Large intestine (tissue), 3 donors: ENCODE measurements around the gene MMP24. TPM values are rescaled to one million over a fixed set of nuclear protein-coding genes. Genes with fewer than 3 reads are reported as not detected.

Experiments
- DNase-seq, 2 donors: peaks; one replicate each; pipeline versions ENCODE4 v3.0.0 to v3.0.0-alpha.2; 2013
- H3K27ac ChIP-seq: one replicate; pipeline ENCODE4 v1.5.1; 2013; ENCODE audit warnings: low read length
- H3K27me3 ChIP-seq: 2 replicates; pipeline ENCODE4 v1.6.1; 2013; ENCODE audit warnings: low read length; ENCODE audit not compliant: control insufficient read depth, insufficient read depth
- H3K36me3 ChIP-seq: 2 replicates; pipeline ENCODE4 v1.6.1; 2013; ENCODE audit warnings: low read length; ENCODE audit not compliant: control insufficient read depth, insufficient read depth
- H3K4me1 ChIP-seq: one replicate; pipeline ENCODE4 v1.6.1; 2013; ENCODE audit warnings: low read length; ENCODE audit not compliant: control insufficient read depth, insufficient read depth
- H3K4me3 ChIP-seq: one replicate; pipeline ENCODE4 v1.5.1; 2013; ENCODE audit warnings: low read length
- H3K9me3 ChIP-seq: one replicate; pipeline ENCODE4 v1.6.1; 2013; ENCODE audit warnings: mild to moderate bottlenecking, low read depth, low read length, moderate library complexity; ENCODE audit not compliant: control insufficient read depth
- WGBS: methylation state at CpG from one replicate; pipeline ENCODE4 v1.1.5; 2013; ENCODE audit warnings: low lambda C conversion rate; ENCODE audit not compliant: insufficient coverage; 5-methylcytosine and 5-hydroxymethylcytosine counted together
- polyA plus RNA-seq: library from polyadenylated mRNA; unstranded; fragments of 120-200 nt; gene quantifications from one replicate; pipeline ENCODE4 v1.2.1, GENCODE V29; 2013

The MMP24 gene
- polyA plus RNA-seq, 1 donor, result 3.9 TPM

GRCh38 chr20:35295058-35295457, 68.6 kb downstream of the MMP24 start:
- Histone ChIP-seq H3K4me1 (peaks cover 3% of the 10 kb centered on the region), H3K9me3 (no peaks in the 10 kb centered on the region), H3K4me3 (no peak overlapping the region), H3K27me3 (no peaks in the 10 kb centered on the region), H3K27ac (no peak overlapping the region), H3K36me3 (no peaks in the 10 kb centered on the region)
- no CpG with 5 or more reads among the region's 8 CpGs for WGBS
- no peak for DNase-seq

GRCh38 chr20:35295674-35296073, 69.2 kb downstream of the MMP24 start:
- no peaks in the 10 kb centered on the region for H3K27me3 ChIP-seq
- no peak overlapping the region for H3K27ac ChIP-seq
- WGBS, result 100% methylated on average over 1 of the region's 8 CpGs
- H3K9me3 ChIP-seq, result no peaks in the 10 kb centered on the region
- H3K4me3 ChIP-seq, result no peak overlapping the region
- peaks cover 3% of the 10 kb centered on the region for H3K4me1 ChIP-seq
- DNase-seq, result no peak
- H3K36me3 ChIP-seq, result no peaks in the 10 kb centered on the region

- Histone ChIP-seq H3K4me1 (peaks cover 3% of the 10 kb centered on the region), H3K4me3 (no peak overlapping the region), H3K36me3 (no peaks in the 10 kb centered on the region), H3K27me3 (no peaks in the 10 kb centered on the region), H3K27ac (no peak overlapping the region), H3K9me3 (no peaks in the 10 kb centered on the region)
- no peak for DNase-seq
- WGBS, result no CpG with 5 or more reads among the region's 9 CpGs
Measured at GRCh38 chr20:35296101-35296554, 69.6 kb downstream of the MMP24 start.

GRCh38 chr20:35297155-35297554, 70.7 kb downstream of the MMP24 start:
- no CpG with 5 or more reads among the region's 8 CpGs for WGBS
- Histone ChIP-seq H3K9me3 (no peaks in the 10 kb centered on the region), H3K27me3 (no peaks in the 10 kb centered on the region), H3K4me1 (peaks cover 3% of the 10 kb centered on the region), H3K36me3 (no peaks in the 10 kb centered on the region), H3K27ac (no peak overlapping the region), H3K4me3 (no peak overlapping the region)
- DNase-seq, result no peak

- WGBS, result no CpG with 5 or more reads among the region's 14 CpGs
- Histone ChIP-seq H3K36me3 (no peaks in the 10 kb centered on the region), H3K4me3 (no peak overlapping the region), H3K27ac (no peak overlapping the region), H3K9me3 (no peaks in the 10 kb centered on the region), H3K4me1 (peaks cover 3% of the 10 kb centered on the region), H3K27me3 (no peaks in the 10 kb centered on the region)
- no peak for DNase-seq
Measured at GRCh38 chr20:35297740-35298139, 71.2 kb downstream of the MMP24 start.

- WGBS, result no CpG with 5 or more reads among the region's 5 CpGs
- H3K27ac ChIP-seq, result no peak overlapping the region
- no peaks in the 10 kb centered on the region for H3K36me3 ChIP-seq
- no peak overlapping the region for H3K4me3 ChIP-seq
- H3K27me3 ChIP-seq, result no peaks in the 10 kb centered on the region
- H3K4me1 ChIP-seq, result peaks cover 3% of the 10 kb centered on the region
- H3K9me3 ChIP-seq, result no peaks in the 10 kb centered on the region
- DNase-seq, result no peak
Measured at GRCh38 chr20:35298264-35298663, 71.8 kb downstream of the MMP24 start.

GRCh38 chr20:35299780-35300179, 73.3 kb downstream of the MMP24 start:
- peaks cover 10% of the 10 kb centered on the region for H3K4me1 ChIP-seq
- no peak overlapping the region for H3K4me3 ChIP-seq
- no peak for DNase-seq
- no peaks in the 10 kb centered on the region for H3K36me3 ChIP-seq
- 100% methylated on average over 1 of the region's 4 CpGs for WGBS
- H3K9me3 ChIP-seq, result no peaks in the 10 kb centered on the region
- H3K27me3 ChIP-seq, result no peaks in the 10 kb centered on the region
- no peak overlapping the region for H3K27ac ChIP-seq

- DNase-seq, result no peak
- H3K27me3 ChIP-seq, result no peaks in the 10 kb centered on the region
- H3K9me3 ChIP-seq, result no peaks in the 10 kb centered on the region
- no peak overlapping the region for H3K4me3 ChIP-seq
- no peak overlapping the region for H3K27ac ChIP-seq
- H3K4me1 ChIP-seq, result peaks cover 18% of the 10 kb centered on the region
- no CpG with 5 or more reads among the region's 4 CpGs for WGBS
- no peaks in the 10 kb centered on the region for H3K36me3 ChIP-seq
Measured at GRCh38 chr20:35300469-35301262, 74.2 kb downstream of the MMP24 start.

- no peaks in the 10 kb centered on the region for H3K36me3 ChIP-seq
- no peak overlapping the region for H3K27ac ChIP-seq
- no peak for DNase-seq
- 100% methylated on average over 1 of the region's 2 CpGs for WGBS
- H3K4me3 ChIP-seq, result no peak overlapping the region
- no peaks in the 10 kb centered on the region for H3K27me3 ChIP-seq
- H3K9me3 ChIP-seq, result no peaks in the 10 kb centered on the region
- peaks cover 24% of the 10 kb centered on the region for H3K4me1 ChIP-seq
Measured at GRCh38 chr20:35301426-35301825, 74.9 kb downstream of the MMP24 start.

GRCh38 chr20:35302421-35303335, 76.2 kb downstream of the MMP24 start:
- no peak overlapping the region for H3K27ac ChIP-seq

More at GRCh38 chr20:35302421-35303335, 76.2 kb downstream of the MMP24 start:
- Histone ChIP-seq H3K36me3 (no peaks in the 10 kb centered on the region), H3K4me1 (peaks cover 35% of the 10 kb centered on the region), H3K9me3 (no peaks in the 10 kb centered on the region), H3K4me3 (no peak overlapping the region), H3K27me3 (no peaks in the 10 kb centered on the region)
- DNase-seq, result no peak
- WGBS, result no CpG with 5 or more reads among the region's 6 CpGs
